Psoas muscle (tissue), 8 donors: ENCODE data around the gene SCCPDH. TPM values are rescaled to one million over a fixed set of nuclear protein-coding genes. Genes with fewer than 3 reads are reported as not detected.

Experiments
- ATAC-seq, 4 donors: fragments of 200-7000 bp; cut with Tn5 transposase; one replicate each; pipeline ENCODE4 v1.9.1; 2020; ENCODE audit warnings: moderate library complexity in 3 of 4, mild to moderate bottlenecking in 2 of 4
- DNase-seq, 2 donors: peaks; one replicate each; pipeline ENCODE4 v3.0.0-alpha.2; 2020
- H3K27ac ChIP-seq: fragments of 200-600 bp; one replicate; pipeline ENCODE4 v1.8.0; 2022
- H3K27me3 ChIP-seq, 3 donors: fragments of 200-600 bp in 1 of 3; one replicate each; pipeline versions ENCODE4 v1.6.1 to v1.8.0; 2013 to 2022; ENCODE audit warnings: low read length in 2 of 3, mild to moderate bottlenecking in 2 of 3, moderate library complexity in 1 of 3; ENCODE audit not compliant: insufficient read depth in 3 of 3
- H3K36me3 ChIP-seq, 2 donors: fragments of 200-600 bp in 1 of 2; one replicate each; pipeline versions ENCODE4 v1.6.1 to v1.8.0; 2013 to 2022; ENCODE audit warnings: low read depth in 1 of 2, mild to moderate bottlenecking in 1 of 2, moderate library complexity in 1 of 2; ENCODE audit not compliant: insufficient read depth in 1 of 2
- H3K4me1 ChIP-seq: fragments of 200-600 bp; one replicate; pipeline ENCODE4 v1.8.0; 2022
- H3K4me3 ChIP-seq: fragments of 200-600 bp; one replicate; pipeline ENCODE4 v1.8.0; 2022; ENCODE audit warnings: mild to moderate bottlenecking
- H3K9me3 ChIP-seq: fragments of 200-600 bp; one replicate; pipeline ENCODE4 v1.8.0; 2022
- CTCF ChIP-seq: fragments of 200-600 bp; IDR thresholded peaks from one replicate; pipeline ENCODE4 v1.8.0; 2022; ENCODE audit warnings: antibody characterized with exemption
- WGBS, 3 donors: extraction: QIAGEN DNeasy Blood & Tissue Kit; methylation state at CpG; one replicate each; pipeline versions ENCODE4 v1.1.6 to v1.1.7; 2013; 5-methylcytosine and 5-hydroxymethylcytosine counted together
- intact Hi-C, 2 donors: fragments of 100-400 bp; cut with DNase I; formaldehyde crosslinking; loops; one replicate each; pipeline versions ENCODE4 v1.11.0 to v1.14.2; 2022
- polyA plus RNA-seq, 3 donors: library from polyadenylated mRNA; stranded (reverse); fragments of 200-250 nt; gene quantifications; one replicate each; pipeline ENCODE4 v1.2.3, GENCODE V29; 2013
- total RNA-seq, 4 donors: library from RNA; stranded (reverse); fragmentation: NEBNext Ultra II Directional in 2 of 4; extraction: Animal tissue kit (Norgen Biotek cat#: 25700) in 2 of 4; gene quantifications; one replicate each; pipeline versions ENCODE4 v1.2.1 to v1.2.4, GENCODE V29; 2021 to 2023
- donor health status: healthy with polysubstance abuse.
- donor health status: DM: no; HTN: no; CAD: no; lungs with moderate emphysema.
- donor health status: Bipolar disorder and iron deficiency.
- donor health status: healthy.
- donor health status: DM: yes; HTN: yes; CAD: no.
- donor health status: DM: no; HTN: no; CAD: no.
- donor health status: DM: no; HTN: no; CAD: no.
- donor health status: DM: yes; HTN: yes; CAD: no.

Gene SCCPDH
- total and polyA plus RNA-seq, 7 donors = 22.6 to 50.8 (median 41.4) TPM

GRCh38 chr1:246795906-246796694 is 71.9 kb downstream of the SCCPDH start:
- Histone ChIP-seq H3K27me3 (no peaks in the 10 kb centered on the region), H3K4me1 (peaks cover 23% of the 10 kb centered on the region), H3K27ac (no peak overlapping the region), H3K9me3 (no peaks in the 10 kb centered on the region), H3K4me3 (no peak overlapping the region), H3K36me3 (no peaks in the 10 kb centered on the region)
- no peak for TF ChIP-seq CTCF
- intact Hi-C loops = no loop called here
- 92 to 94% (median 93%) methylated on average over 30 of the region's 30 CpGs for WGBS, 3 donors
- ATAC-seq (no peak), DNase-seq (no peak)

GRCh38 chr1:246797157-246797556 is 72.9 kb downstream of the SCCPDH start:
- Histone ChIP-seq H3K27ac (no peak overlapping the region), H3K4me3 (no peak overlapping the region), H3K36me3 (no peaks in the 10 kb centered on the region), H3K27me3 (no peaks in the 10 kb centered on the region), H3K4me1 (peaks cover 23% of the 10 kb centered on the region), H3K9me3 (no peaks in the 10 kb centered on the region)
- no peak for TF ChIP-seq CTCF
- WGBS, 3 donors = 88 to 89% (median 88%) methylated on average over 8 of the region's 8 CpGs
- no peak for DNase-seq
- intact Hi-C loops = no loop called here
- ATAC-seq = no peak

GRCh38 chr1:246797597-246797996 is 73.4 kb downstream of the SCCPDH start:
- H3K27ac ChIP-seq = peak overlapping the region; percentile 78
- ATAC-seq (no peak), DNase-seq (no peak)
- no peaks in the 10 kb centered on the region for H3K27me3 ChIP-seq
- no peaks in the 10 kb centered on the region for H3K36me3 ChIP-seq
- no peaks in the 10 kb centered on the region for H3K9me3 ChIP-seq
- no peak overlapping the region for H3K4me3 ChIP-seq
- H3K4me1 ChIP-seq = peaks cover 23% of the 10 kb centered on the region
- no peak for TF ChIP-seq CTCF
- 81 to 88% (median 85%) methylated on average over 11 of the region's 11 CpGs for WGBS, 3 donors
- intact Hi-C loops = no loop called here

GRCh38 chr1:246798107-246798506 is 73.9 kb downstream of the SCCPDH start:
- Histone ChIP-seq H3K4me3 (no peak overlapping the region), H3K27ac (peak overlapping the region; percentile 78), H3K4me1 (peaks cover 23% of the 10 kb centered on the region), H3K27me3 (no peaks in the 10 kb centered on the region), H3K36me3 (no peaks in the 10 kb centered on the region), H3K9me3 (no peaks in the 10 kb centered on the region)
- ATAC-seq (no peak), DNase-seq (no peak)
- WGBS, 3 donors = 64 to 69% (median 67%) methylated on average over 4 of the region's 4 CpGs
- intact Hi-C loops = loop anchor here in 1 of 2 donors (2.0 kb wide), 1 partner anchor 15 kb away; no protein-coding TSS in a partner anchor
- TF ChIP-seq CTCF = no peak
